Common myeloid progenitor, CD34-positive (primary cell): ENCODE results near the gene OTOG.

Experiments used
- CTCF ChIA-PET: fragments of 350-600 bp; sonication (Branson Sonifier 250); formaldehyde crosslinking; loops from one replicate; lab custom pipeline; 2021; ENCODE audit warnings: antibody characterized with exemption; lab: Charles Lee
- POLR2A ChIA-PET: fragments of 350-600 bp; sonication (Branson Sonifier 250); formaldehyde crosslinking; loops from one replicate; lab custom pipeline; 2021; ENCODE audit warnings: antibody characterized with exemption; lab: Charles Lee
- DNase-seq, 3 donors: peaks; one replicate each; pipeline versions ENCODE4 v3.0.0 to v3.0.0-alpha.2; 2013
- H3K27ac ChIP-seq, 2 experiments: 1 replicate in 1 of 2; 2 replicates in 1 of 2; pipeline ENCODE4 v1.7.0; 2013; ENCODE audit warnings: inconsistent platforms in 2 of 2, low read length in 2 of 2, mild to moderate bottlenecking in 2 of 2, low read depth in 1 of 2, moderate library complexity in 1 of 2; ENCODE audit not compliant: severe bottlenecking in 2 of 2, insufficient read depth in 1 of 2, poor library complexity in 1 of 2
- H3K27me3 ChIP-seq, 5 experiments: replicated peaks in 2 of 5; 1 replicate in 3 of 5; 2 replicates in 2 of 5; pipeline versions ENCODE4 v1.6.1 to v1.7.0; 2013; ENCODE audit warnings: low read length in 4 of 5, mild to moderate bottlenecking in 2 of 5, moderate library complexity in 2 of 5, inconsistent platforms in 1 of 5; ENCODE audit not compliant: insufficient read depth in 5 of 5, control insufficient read depth in 4 of 5
- H3K36me3 ChIP-seq, 4 experiments: 1 replicate in 2 of 4; 2 replicates in 2 of 4; pipeline versions ENCODE4 v1.6.1 to v1.7.0; 2013; ENCODE audit warnings: low read length in 3 of 4, control low read depth in 1 of 4, mild to moderate bottlenecking in 1 of 4; ENCODE audit not compliant: control insufficient read depth in 4 of 4, insufficient read depth in 4 of 4
- H3K4me1 ChIP-seq, 4 experiments: 1 replicate in 3 of 4; 2 replicates in 1 of 4; pipeline versions ENCODE4 v1.6.1 to v1.7.1; 2013; ENCODE audit warnings: low read length in 3 of 4, mild to moderate bottlenecking in 3 of 4, control low read depth in 1 of 4, inconsistent platforms in 1 of 4, moderate library complexity in 1 of 4; ENCODE audit not compliant: control insufficient read depth in 4 of 4, insufficient read depth in 4 of 4; ENCODE audit errors: control extremely low read depth in 1 of 4
- H3K4me3 ChIP-seq, 7 experiments: 1 replicate in 4 of 7; 2 replicates in 3 of 7; pipeline versions ENCODE4 v1.5.1 to v1.7.0; 2013; ENCODE audit warnings: mild to moderate bottlenecking in 7 of 7, low read length in 6 of 7, moderate library complexity in 6 of 7, inconsistent platforms in 2 of 7, low read depth in 2 of 7, control low read depth in 1 of 7; ENCODE audit not compliant: insufficient read depth in 4 of 7, control insufficient read depth in 1 of 7; ENCODE audit errors: extremely low read depth in 1 of 7
- H3K9me3 ChIP-seq, 5 experiments: 1 replicate in 4 of 5; 2 replicates in 1 of 5; pipeline versions ENCODE4 v1.6.1 to v1.7.1; 2013; ENCODE audit warnings: low read length in 4 of 5, mild to moderate bottlenecking in 2 of 5, inconsistent platforms in 1 of 5, low read depth in 1 of 5, moderate library complexity in 1 of 5; ENCODE audit not compliant: control insufficient read depth in 4 of 5, insufficient read depth in 2 of 5; ENCODE audit errors: control extremely low read depth in 1 of 5
- WGBS: methylation state at CpG from one replicate; pipeline ENCODE4 v1.1.5; 2013; ENCODE audit not compliant: insufficient coverage; 5-methylcytosine and 5-hydroxymethylcytosine counted together

Gene OTOG

GRCh38 chr11:17556999-17557398 lies 9.9 kb downstream of the OTOG start:
- 94% methylated on average over 8 of the region's 8 CpGs for WGBS
- Histone ChIP-seq H3K27me3 (peaks cover 0 to 11% (median 3%) of the 10 kb centered on the region in 5 experiments), H3K4me3 (no peak overlapping the region), H3K36me3 (no peaks in the 10 kb centered on the region), H3K4me1 (no peaks in the 10 kb centered on the region), H3K27ac (no peak overlapping the region), H3K9me3 (no peaks in the 10 kb centered on the region)
- POLR2A ChIA-PET = no interaction called here
- CTCF ChIA-PET = no interaction called here
- DNase-seq = no peak

DNA sequence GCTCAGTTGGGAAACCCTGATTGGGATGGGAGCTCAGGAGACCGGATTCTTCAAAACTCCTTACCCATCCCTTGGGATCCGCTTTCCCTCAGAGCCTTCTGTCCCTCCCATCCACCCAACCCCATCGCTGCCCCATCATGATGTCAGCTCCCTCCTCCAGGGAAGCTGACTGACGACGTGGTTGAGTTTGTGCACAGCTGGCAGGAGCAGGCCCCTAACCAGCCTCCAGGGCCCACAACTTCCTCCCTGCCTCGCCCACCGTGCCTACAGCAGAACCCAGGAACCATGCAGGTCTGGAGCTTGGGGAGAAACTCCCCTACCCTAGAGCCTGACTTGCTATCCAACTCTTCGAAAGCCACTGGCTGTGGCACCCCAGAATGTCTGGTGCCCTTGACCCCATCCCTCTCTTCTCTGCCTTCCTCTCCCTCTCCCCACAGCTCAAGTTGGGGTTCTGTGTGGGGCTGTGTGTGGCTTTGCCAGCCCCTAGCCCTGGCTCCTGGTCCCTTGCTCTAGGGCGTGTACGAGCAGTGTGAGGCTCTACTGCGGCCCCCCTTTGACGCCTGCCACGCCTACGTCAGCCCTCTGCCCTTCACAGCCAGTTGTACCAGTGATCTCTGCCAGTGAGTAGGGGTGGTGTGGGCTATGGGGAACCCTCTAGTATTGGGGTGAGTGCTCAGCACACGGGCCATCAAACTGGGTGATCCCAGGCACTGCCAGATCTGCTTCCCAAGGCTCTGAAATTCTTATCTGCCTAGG lies 11.1 kb downstream of the OTOG start:
- 69% methylated on average over 12 of the region's 15 CpGs for WGBS

GRCh38 chr11:17558916-17559315 lies 11.9 kb downstream of the OTOG start:
- peaks cover 0 to 6% (median 3%) of the 10 kb centered on the region in 5 experiments for H3K27me3 ChIP-seq
- WGBS = 90% methylated on average over 4 of the region's 9 CpGs
- no peaks in the 10 kb centered on the region for H3K36me3 ChIP-seq
- ChIA-PET POLR2A (no interaction called here), CTCF (interaction anchor here (0.6 kb wide), 1 partner anchor 1636 kb away, joined by 3 read pairs; no protein-coding TSS in a partner anchor)
- no peak overlapping the region for H3K4me3 ChIP-seq
- no peaks in the 10 kb centered on the region for H3K9me3 ChIP-seq
- no peak overlapping the region for H3K27ac ChIP-seq
- no peak for DNase-seq
- no peaks in the 10 kb centered on the region for H3K4me1 ChIP-seq

More for the DNA sequence above, 11.1 kb downstream of the OTOG start:
- DNase-seq = no peak
- Histone ChIP-seq H3K4me1 (no peaks in the 10 kb centered on the region), H3K27me3 (peaks cover 0 to 10% (median 3%) of the 10 kb centered on the region in 5 experiments), H3K27ac (no peak overlapping the region), H3K36me3 (no peaks in the 10 kb centered on the region), H3K4me3 (no peak overlapping the region), H3K9me3 (no peaks in the 10 kb centered on the region)
- ChIA-PET POLR2A (no interaction called here), CTCF (interaction anchor here (0.9 kb wide), 1 partner anchor 74 kb away, joined by 4 read pairs; no protein-coding TSS in a partner anchor)

GRCh38 chr11:17559341-17560087 lies 12.5 kb downstream of the OTOG start:
- peaks cover 0 to 6% (median 3%) of the 10 kb centered on the region in 5 experiments for H3K27me3 ChIP-seq

GRCh38 chr11:17560281-17561110 lies 13.4 kb downstream of the OTOG start:
- H3K27me3 ChIP-seq = peaks cover 0 to 4% (median 3%) of the 10 kb centered on the region in 5 experiments
- 91% methylated on average over 11 of the region's 12 CpGs for WGBS
- ChIA-PET POLR2A (no interaction called here), CTCF (no interaction called here)
- no peak overlapping the region for H3K27ac ChIP-seq
- H3K36me3 ChIP-seq = no peaks in the 10 kb centered on the region
- no peaks in the 10 kb centered on the region for H3K4me1 ChIP-seq
- H3K4me3 ChIP-seq = no peak overlapping the region
- DNase-seq = no peak
- no peaks in the 10 kb centered on the region for H3K9me3 ChIP-seq

More at GRCh38 chr11:17559341-17560087, 12.5 kb downstream of the OTOG start:
- 97% methylated on average over 7 of the region's 9 CpGs for WGBS
- no peak overlapping the region for H3K27ac ChIP-seq
- no peak for DNase-seq
- H3K36me3 ChIP-seq = no peaks in the 10 kb centered on the region
- ChIA-PET POLR2A (no interaction called here), CTCF (interaction anchor here (0.6 kb wide), 1 partner anchor 1636 kb away, joined by 3 read pairs; no protein-coding TSS in a partner anchor)
- no peak overlapping the region for H3K4me3 ChIP-seq
- no peaks in the 10 kb centered on the region for H3K4me1 ChIP-seq
- no peaks in the 10 kb centered on the region for H3K9me3 ChIP-seq

DNA sequence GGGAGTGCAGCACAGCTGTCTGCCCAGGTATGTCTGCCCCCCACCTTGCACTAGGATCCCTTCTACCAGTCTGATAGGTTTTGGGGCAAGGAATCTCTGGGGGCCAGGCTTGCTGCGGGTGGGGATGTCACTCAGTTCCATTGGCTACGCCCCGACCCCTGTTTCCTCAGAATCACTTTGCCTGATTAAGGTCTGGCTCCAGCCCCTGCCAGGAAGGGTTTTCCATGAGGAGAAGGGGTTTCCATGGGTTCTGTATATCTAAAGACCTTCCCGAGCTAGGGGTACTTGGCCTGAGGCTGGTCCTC lies 14.0 kb downstream of the OTOG start:
- DNase-seq = no peak
- H3K36me3 ChIP-seq = no peaks in the 10 kb centered on the region
- CTCF ChIA-PET = no interaction called here
- WGBS = 100% methylated on average over 3 of the region's 4 CpGs
- H3K27me3 ChIP-seq = peaks cover 0 to 4% (median 3%) of the 10 kb centered on the region in 5 experiments
- H3K4me3 ChIP-seq = no peak overlapping the region
- no peaks in the 10 kb centered on the region for H3K9me3 ChIP-seq
- no peak overlapping the region for H3K27ac ChIP-seq
- POLR2A ChIA-PET = no interaction called here
- H3K4me1 ChIP-seq = no peaks in the 10 kb centered on the region
